ENCODE data around the gene SMYD3. TPM values are rescaled to one million over a fixed set of nuclear protein-coding genes. Genes with fewer than 3 reads are reported as not detected.

Gene SMYD3
- total RNA-seq, 4 donors from 2014 or later = 8.4 to 25.7 (median 14.4) TPM

DNA sequence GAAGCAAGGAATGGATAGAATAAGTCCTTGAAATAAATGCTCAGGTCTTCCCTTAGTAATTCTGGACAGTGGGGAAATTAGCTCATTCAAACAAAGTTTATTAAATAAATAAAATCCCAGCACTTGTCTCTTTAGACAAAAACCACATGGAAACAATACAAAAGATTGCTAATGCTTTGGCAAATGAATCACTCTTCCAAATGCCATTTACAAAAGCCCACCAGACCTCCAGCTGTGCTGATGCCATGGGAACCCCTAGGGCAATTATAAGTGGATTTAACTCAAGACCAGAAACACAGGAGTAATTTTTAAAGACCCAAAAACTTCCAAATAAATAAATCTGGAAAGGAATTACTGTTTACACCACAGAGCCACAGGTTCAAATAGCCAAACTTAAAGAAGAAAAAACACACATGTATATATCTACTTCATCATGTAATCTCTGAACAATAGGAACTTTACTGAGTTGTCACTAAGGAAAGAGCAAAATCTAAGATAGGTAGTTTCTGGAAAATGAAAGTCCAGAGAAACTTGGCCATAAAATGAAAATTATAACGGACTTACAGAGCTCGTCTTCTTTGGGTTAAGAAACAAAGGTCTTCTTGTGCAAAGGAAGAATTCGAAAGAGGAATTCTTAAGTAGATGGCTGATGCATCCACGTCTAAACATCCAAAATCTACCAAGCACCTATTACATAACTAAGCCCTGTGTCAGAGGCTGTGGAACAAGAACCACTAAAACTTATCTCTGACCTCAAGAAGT lies 399.4 kb downstream of the SMYD3 start:
- no peak for DNase-seq (ENCODE audit: low spot score in 2 of 2)
- intact Hi-C loops (cut with DNase I; ENCODE audit: low total_unique reads) = no loop called here
- 73% methylated on average over 4 of the region's 4 CpGs for WGBS, 2 donors
- no peak for TF ChIP-seq POLR2A (IDR thresholded peaks at IDR 0.05)
- TF ChIP-seq, protein P1, sequence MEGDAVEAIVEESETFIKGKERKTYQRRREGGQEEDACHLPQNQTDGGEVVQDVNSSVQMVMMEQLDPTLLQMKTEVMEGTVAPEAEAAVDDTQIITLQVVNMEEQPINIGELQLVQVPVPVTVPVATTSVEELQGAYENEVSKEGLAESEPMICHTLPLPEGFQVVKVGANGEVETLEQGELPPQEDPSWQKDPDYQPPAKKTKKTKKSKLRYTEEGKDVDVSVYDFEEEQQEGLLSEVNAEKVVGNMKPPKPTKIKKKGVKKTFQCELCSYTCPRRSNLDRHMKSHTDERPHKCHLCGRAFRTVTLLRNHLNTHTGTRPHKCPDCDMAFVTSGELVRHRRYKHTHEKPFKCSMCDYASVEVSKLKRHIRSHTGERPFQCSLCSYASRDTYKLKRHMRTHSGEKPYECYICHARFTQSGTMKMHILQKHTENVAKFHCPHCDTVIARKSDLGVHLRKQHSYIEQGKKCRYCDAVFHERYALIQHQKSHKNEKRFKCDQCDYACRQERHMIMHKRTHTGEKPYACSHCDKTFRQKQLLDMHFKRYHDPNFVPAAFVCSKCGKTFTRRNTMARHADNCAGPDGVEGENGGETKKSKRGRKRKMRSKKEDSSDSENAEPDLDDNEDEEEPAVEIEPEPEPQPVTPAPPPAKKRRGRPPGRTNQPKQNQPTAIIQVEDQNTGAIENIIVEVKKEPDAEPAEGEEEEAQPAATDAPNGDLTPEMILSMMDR (IDR thresholded peaks at IDR 0.05) = no peak
- H3K4me3 ChIP-seq (ENCODE audit: low read depth, poor library complexity, severe bottlenecking) = no peak overlapping the region

DNA sequence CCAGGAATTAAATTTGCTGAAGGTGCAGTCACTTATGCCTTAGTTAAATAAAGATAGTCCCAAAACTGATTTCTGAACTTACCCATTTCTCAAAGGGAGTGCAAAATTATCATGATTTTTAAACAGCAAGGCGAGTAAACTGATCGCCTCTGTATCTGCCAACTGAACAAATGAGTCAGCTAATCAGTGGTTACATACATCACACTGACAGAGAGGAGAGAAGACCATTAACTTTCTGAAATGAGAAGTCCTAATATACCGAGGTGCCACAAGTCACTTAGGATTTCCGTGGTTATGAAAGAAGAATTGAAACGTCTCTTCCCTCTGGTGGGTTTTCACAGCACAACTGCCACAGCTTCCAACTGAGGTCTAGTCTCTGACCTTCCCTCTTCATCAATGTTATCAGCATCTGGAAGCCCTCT lies 400.7 kb downstream of the SMYD3 start:
- intact Hi-C loops (cut with DNase I; ENCODE audit: low total_unique reads) = no loop called here
- TF ChIP-seq POLR2A (IDR thresholded peaks at IDR 0.05) = no peak
- TF ChIP-seq, protein P1 (IDR thresholded peaks at IDR 0.05) = no peak
- no peak for DNase-seq (ENCODE audit: low spot score in 2 of 2)
- 65 to 70% methylated on average over 5 of the region's 5 CpGs for WGBS, 2 donors
- no peak overlapping the region for H3K4me3 ChIP-seq (ENCODE audit: low read depth, poor library complexity, severe bottlenecking)

DNA sequence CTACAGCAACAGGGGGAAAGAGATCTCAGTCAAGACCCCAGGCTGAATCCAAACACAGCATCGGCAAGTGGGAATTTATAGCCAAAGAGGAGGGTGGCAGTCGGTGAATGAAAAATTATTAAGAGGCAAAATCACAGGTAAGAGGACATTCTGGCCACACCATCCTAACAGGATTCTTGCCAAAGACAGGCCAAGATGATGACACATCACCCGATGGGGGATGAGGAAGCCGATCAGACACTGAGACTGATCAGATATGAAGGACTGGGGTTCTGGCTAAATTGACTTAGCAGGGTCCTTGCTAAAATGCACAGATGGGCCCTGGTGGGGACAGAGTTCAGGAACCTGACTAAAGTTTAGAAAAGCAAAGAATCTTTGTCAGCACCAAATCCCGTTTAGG lies 402.2 kb downstream of the SMYD3 start:
- DNase-seq (ENCODE audit: low spot score in 2 of 2) = no peak
- TF ChIP-seq, protein P1 (IDR thresholded peaks at IDR 0.05) = no peak
- TF ChIP-seq POLR2A (IDR thresholded peaks at IDR 0.05) = no peak
- 86 to 93% methylated on average over 5 of the region's 5 CpGs for WGBS, 2 donors
- H3K4me3 ChIP-seq (ENCODE audit: low read depth, poor library complexity, severe bottlenecking) = no peak overlapping the region
- intact Hi-C loops (cut with DNase I; ENCODE audit: low total_unique reads) = no loop called here

DNA sequence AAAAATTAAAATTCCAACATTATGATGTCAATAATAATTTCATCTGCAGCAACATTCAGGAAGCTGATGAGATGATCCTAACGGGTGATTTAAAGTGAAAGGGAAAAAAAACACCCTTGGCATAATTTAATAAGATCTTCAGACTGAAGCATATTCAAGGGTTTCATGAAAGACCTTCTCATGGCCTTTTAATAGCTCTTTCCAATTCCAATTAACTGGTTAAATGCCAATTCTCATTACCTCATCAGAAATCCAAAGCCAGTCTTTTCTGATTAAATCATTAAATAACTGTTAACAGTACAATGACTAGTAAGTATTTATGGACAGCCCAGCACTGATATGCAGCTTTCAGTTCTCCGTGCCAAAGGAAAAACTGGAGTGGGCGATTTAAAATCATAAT lies 407.5 kb downstream of the SMYD3 start:
- DNase-seq (ENCODE audit: low spot score in 2 of 2) = no peak
- TF ChIP-seq, protein P1 (IDR thresholded peaks at IDR 0.05) = no peak
- no peak for TF ChIP-seq POLR2A (IDR thresholded peaks at IDR 0.05)
- no peak overlapping the region for H3K4me3 ChIP-seq (ENCODE audit: low read depth, poor library complexity, severe bottlenecking)
- WGBS, 2 donors = 28 to 33% methylated on average over 3 of the region's 3 CpGs
- intact Hi-C loops (cut with DNase I; ENCODE audit: low total_unique reads) = no loop called here

DNA sequence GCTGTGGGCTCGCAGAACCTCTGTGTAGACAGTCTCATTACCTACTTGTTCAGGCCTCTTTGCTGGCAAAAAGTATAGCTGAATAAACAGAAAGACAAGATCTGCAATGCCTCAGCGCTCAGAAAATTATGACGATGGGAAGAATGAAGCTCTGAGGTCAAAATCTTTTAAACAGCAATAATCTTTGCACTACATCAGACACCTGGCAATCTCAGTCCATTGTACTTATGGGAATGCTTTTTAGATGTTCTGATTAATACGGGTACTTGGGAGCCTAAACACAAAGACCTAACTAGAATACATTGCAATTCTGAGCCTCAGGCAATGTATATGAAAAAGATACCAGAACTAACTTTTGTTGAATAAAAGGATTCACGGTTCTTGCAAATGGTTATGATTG lies 410.7 kb downstream of the SMYD3 start:
- intact Hi-C loops (cut with DNase I; ENCODE audit: low total_unique reads) = no loop called here
- H3K4me3 ChIP-seq (ENCODE audit: low read depth, poor library complexity, severe bottlenecking) = no peak overlapping the region
- TF ChIP-seq, protein P1 (IDR thresholded peaks at IDR 0.05) = no peak
- WGBS, 2 donors = 72 to 79% methylated on average over 5 of the region's 5 CpGs
- DNase-seq (ENCODE audit: low spot score in 2 of 2) = no peak

DNA sequence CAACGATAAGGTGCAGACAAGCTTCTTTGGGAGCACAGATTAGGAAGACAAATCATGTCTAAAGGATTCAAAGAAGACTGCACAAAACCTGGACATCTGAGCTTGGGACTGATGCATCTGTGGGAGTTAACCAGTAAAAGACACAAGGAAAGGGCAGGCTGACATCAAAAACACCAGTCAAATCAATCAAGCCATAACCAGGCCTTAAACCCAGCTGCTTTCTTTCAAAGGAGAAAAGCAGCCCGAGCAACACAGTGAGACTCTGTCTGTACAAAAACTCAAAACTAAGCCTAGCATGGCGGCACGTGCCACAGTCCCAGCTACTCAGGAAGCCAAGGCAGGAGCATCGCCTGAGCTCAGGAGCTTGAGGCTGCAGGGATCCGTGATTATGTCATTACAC lies 411.6 kb downstream of the SMYD3 start:
- WGBS, 2 donors = 93 to 96% methylated on average over 6 of the region's 6 CpGs
- no peak for TF ChIP-seq POLR2A (IDR thresholded peaks at IDR 0.05)
- TF ChIP-seq, protein P1 (IDR thresholded peaks at IDR 0.05) = no peak
- DNase-seq (ENCODE audit: low spot score in 2 of 2) = no peak
- intact Hi-C loops (cut with DNase I; ENCODE audit: low total_unique reads) = no loop called here
- no peak overlapping the region for H3K4me3 ChIP-seq (ENCODE audit: low read depth, poor library complexity, severe bottlenecking)
